T-helper 2 cell treated with Interferon-gamma antibody and Interleukin-4, amounts not matched to agents 100 ng/mL and 5 ng/mL, for 36 hours (primary cell): Measurements from ENCODE around the gene SPTBN1. TPM values are rescaled to one million over a fixed set of nuclear protein-coding genes. Genes with fewer than 3 reads are reported as not detected.
"Not testable (repeated sequence)": the region's sequence is repeated elsewhere in the genome, so short reads cannot be mapped to it uniquely, and the experiment has no call there.

Experiments used
- intact Hi-C: fragments of 100-400 bp; cut with micrococcal nuclease; formaldehyde crosslinking; loops from one replicate; pipeline ENCODE4 v1.15.1; 2023
- total RNA-seq: library from RNA; stranded (reverse); gene quantifications from 2 replicates; pipeline ENCODE4 v1.2.3, GENCODE V29; 2022

The SPTBN1 gene
- total RNA-seq, 1 donor from 2014 or later: 172 TPM

DNA sequence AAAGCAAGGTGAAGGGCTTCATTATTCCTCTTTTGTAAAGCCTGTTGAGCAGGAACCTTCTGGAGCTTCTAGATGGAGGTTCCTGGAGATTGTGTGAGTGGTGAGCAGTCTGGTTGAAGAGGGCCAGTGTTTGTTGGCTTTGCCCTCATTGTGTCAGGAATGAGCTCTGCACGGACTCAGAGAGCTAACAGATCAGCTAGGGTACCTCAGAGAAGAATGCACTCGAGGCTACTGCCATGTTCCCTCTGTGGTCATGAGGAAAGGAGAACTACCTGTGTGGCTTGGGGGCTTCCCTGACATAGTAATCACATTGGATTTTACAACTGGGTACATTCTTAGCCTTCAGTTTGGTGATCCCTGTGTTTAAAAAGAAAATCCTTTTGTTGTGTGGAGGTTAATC is 46.6 kb downstream of the SPTBN1 start:
- intact Hi-C loops: loop anchor here (1.0 to 2.0 kb wide), 2 partner anchors 296 to 396 kb away; no protein-coding TSS in a partner anchor

DNA sequence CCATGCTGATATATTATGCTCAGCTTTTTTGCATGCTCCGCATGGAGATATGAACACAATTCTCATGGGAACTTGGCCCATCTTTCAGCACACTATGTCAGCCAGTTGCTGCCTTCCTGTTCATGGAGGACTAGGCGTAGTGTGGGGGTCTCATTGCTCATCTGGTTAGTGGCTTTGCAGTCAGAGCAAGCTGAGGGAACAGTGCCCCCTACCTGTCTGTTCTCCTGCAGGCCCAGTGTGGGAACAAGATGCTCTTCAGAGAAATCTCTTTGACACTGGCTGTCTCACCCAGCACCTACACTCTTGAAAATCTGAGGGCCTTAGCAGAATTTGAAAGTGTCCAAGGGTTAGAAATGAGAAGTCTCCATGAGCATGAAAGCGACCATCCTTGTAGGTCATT is 47.1 kb downstream of the SPTBN1 start:
- intact Hi-C loops: loop anchor here (1.0 to 2.0 kb wide), 2 partner anchors 297 to 396 kb away; no protein-coding TSS in a partner anchor

DNA sequence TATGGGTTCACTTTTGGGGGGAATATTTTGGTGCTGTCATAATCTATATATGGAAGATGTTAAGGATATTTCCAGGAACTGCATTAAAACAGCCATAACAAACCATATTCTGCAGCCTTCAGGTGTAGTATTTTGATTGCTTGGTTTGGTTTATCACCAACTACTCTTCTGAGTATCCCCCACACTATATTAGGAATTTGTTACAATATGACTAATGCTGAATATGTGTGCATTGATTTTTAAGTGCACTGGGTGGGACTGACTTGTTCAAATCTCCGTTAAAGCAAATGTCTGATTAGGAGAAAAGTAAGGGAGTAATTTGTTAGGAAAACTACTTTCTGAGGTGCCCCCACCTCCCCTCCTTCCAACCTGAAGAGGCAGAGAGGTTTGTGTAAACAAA is 47.7 kb downstream of the SPTBN1 start:
- intact Hi-C loops: loop anchor here (1.0 to 2.0 kb wide), 2 partner anchors 298 to 397 kb away; no protein-coding TSS in a partner anchor

- intact Hi-C loops: no loop called here
Observed at GRCh38 chr2:54504866-54505265, 48.7 kb downstream of the SPTBN1 start.

DNA sequence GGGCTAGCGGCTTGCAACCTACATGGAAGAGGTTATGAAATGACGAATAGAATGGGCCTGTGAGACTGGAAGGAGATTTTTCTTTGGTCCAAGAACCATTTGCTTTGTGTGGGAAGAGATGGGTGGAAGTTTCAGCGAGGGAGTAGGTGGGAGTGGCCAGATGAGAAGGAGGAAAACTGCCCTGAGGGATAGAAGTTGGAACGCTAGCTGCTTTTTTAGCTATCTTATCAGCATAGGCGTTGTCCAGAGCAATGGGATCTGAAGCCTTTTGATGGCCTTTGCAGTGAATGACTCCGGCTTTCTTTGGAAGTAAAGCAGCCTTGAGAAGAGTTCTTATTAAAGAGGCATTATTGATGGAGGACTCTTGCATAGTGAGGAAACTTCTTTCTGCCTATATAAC is 52.4 kb downstream of the SPTBN1 start:
- intact Hi-C loops: no loop called here

DNA sequence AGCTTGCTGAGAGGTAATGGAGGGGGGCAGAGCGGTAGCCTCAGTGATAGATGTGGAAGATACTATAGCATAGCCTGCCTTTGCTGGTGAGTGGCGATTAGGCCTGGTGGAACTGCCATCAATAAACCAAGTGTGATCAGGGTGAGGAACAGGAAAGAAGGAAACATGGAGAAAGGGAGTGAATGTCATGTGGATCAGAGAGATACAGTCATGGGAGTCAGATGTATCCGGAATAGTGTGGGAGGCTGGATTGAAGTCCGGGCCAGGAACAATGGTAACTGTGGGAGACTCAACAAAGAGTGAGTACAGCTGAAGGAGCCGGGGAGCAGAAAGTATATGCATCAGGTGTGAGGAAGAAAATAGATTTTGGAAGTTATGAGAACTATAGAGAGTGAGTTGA is 52.9 kb downstream of the SPTBN1 start:
- intact Hi-C loops: not testable (repeated sequence)

DNA sequence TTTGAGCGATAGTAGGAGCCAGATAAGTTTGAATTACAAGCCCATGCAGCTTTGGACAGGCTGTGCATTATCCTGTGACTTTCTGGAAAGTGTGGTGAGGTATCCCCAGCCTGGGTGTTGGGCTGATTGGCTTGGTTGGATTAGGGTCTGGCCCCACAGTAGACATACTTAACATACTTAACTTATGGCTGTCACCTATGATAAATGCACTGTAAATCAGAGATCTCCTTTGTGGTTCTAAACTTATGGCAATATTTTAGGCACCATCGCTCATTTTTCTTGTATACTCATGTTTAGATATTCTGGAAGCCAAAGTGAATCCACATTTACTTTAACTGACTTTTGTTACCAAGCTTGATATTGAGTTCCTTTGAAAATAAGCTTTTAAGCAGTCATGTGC is 54.8 kb downstream of the SPTBN1 start:
- intact Hi-C loops: no loop called here

- intact Hi-C loops: no loop called here
Observed at GRCh38 chr2:54512183-54512582, 56.1 kb downstream of the SPTBN1 start.

DNA sequence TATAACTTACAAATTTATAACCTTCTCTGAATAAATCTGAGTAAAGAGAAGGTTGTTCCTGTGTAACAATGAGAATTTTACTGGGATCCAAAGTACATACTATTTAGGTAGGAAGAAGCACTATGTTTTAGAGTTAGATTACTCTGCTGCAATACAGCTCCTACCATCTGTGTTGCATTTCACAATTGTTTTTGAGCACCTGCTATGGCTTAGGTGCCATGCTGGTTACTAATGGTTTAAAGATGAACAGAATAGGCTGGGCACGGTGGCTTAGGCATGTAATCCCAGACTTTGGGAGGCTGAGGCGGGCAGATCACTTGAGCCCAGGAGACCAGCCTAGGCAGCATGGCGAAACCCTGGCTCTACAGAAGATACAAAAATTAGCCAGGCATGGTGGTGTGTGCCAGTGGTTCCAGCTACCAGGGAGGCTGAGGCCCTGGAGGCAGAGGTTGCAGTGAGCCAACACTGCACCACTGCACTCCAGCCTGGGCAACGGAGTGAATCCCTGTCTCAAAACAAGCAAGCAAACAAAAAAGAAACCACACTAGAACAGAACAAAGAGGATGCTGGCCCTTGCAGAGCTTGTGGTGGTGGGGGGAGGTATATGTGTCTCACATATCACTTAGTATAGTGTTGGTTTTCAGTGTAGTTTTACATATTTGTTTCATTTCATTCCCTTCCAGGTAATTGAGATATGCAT is 56.7 kb downstream of the SPTBN1 start:
- intact Hi-C loops: no loop called here

GRCh38 chr2:54513363-54513715 is 57.2 kb downstream of the SPTBN1 start:
- intact Hi-C loops: no loop called here

- intact Hi-C loops: no loop called here
Observed at GRCh38 chr2:54514822-54515569, 58.9 kb downstream of the SPTBN1 start.

DNA sequence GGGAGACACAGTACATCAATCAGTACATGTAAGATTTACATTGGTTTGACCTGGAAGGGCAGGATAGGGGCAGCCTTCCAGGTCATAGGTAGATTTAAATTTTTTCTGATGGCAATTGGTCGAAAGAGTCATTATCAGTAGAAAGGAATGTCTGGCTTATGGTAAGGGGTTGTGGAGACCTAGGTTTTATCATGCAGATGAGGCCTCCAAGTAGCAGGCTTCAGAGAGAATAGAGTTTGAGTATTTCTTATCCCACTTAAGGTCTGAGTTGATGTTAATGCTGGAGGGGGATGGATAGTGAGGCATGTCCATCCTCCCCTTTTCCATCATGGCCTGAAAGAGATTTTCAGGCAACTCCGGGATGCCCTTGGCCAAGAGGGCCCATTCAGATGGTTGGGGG is 60.7 kb downstream of the SPTBN1 start:
- intact Hi-C loops: no loop called here

- intact Hi-C loops: not testable (repeated sequence)
Observed at GRCh38 chr2:54518016-54518415, 61.9 kb downstream of the SPTBN1 start.

DNA sequence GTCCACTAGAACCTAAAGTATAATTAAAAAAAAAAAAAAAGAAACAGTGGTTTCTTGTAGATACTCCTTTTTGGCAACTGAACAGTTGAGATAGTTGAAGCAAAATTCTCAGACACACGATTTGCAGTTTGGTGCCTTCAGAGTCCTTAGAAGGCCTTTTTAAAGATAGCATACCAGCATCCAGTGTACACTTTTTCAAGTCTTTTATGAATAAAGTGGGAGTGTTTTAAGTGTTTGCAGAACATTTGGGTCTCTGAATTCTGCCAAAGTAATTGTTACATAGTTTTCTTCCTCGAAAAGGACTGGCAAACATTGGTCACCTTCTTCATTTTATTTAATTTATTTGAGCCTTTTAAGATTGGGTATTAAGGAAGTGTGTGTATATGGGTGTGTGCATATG is 62.3 kb downstream of the SPTBN1 start:
- intact Hi-C loops: no loop called here

GRCh38 chr2:54519841-54520459 is 63.8 kb downstream of the SPTBN1 start:
- intact Hi-C loops: loop anchor here (5.0 kb wide), 1 partner anchor 137 kb away; no protein-coding TSS in a partner anchor

- intact Hi-C loops: loop anchor here (5.0 kb wide), 1 partner anchor 137 kb away; no protein-coding TSS in a partner anchor
Observed at GRCh38 chr2:54520687-54521086, 64.6 kb downstream of the SPTBN1 start.

GRCh38 chr2:54522624-54523281 is 66.6 kb downstream of the SPTBN1 start:
- intact Hi-C loops: loop anchor here (1.0 to 5.0 kb wide), 8 partner anchors 36 to 415 kb away; no protein-coding TSS in a partner anchor

DNA sequence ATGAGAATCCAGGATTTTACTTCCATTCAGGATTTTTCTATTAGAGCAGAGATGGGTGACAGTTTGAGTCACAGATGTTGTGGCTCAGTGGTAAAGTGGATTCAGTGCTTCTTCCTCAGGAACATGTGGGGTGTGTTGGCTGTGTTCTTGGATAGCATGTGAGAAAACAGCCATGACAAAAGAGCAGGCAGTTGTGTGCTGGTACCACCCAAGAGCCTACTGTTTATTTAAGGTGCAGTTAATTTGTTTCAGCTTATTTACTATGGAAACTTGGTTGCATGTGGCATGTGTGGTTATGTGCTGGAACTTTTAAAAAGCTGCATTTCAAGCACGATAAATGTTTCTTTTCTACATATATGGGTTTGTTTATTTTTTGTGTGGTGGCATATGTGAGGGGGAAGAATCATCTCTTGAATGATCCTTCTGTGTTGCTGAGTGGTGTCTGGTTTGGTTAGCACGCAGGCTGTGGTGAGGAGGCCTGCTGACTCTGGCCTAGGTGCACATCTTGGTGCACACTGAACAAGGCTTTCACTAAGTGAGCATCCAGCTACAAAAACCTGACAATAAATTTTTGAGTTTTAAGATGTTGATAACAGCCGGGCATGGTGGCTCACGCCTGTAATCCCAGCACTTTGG is 67.3 kb downstream of the SPTBN1 start:
- intact Hi-C loops: loop anchor here (1.0 to 5.0 kb wide), 5 partner anchors 51 to 416 kb away; no protein-coding TSS in a partner anchor

GRCh38 chr2:54524226-54524991 is 68.3 kb downstream of the SPTBN1 start:
- intact Hi-C loops: loop anchor here (5.0 kb wide), 1 partner anchor 133 kb away; no protein-coding TSS in a partner anchor

- intact Hi-C loops: no loop called here
Observed at GRCh38 chr2:54525321-54525720, 69.2 kb downstream of the SPTBN1 start.
